GM19324 (cell line): ENCODE results near the gene SLC44A3.
A peak's percentile ranks its signal among the peaks of the same experiment; 100 is the strongest.
"Not testable (repeated sequence)": the region's sequence is repeated elsewhere in the genome, so short reads cannot be mapped to it uniquely, and the experiment has no call there.

Source experiments
- ATAC-seq: cut with Tn5 transposase; IDR thresholded peaks from one replicate; pipeline ENCODE4 v1.9.1; 2021; ENCODE audit warnings: mild to moderate bottlenecking, moderate library complexity; ENCODE audit not compliant: unreplicated experiment, low FRiP score

Gene SLC44A3

DNA sequence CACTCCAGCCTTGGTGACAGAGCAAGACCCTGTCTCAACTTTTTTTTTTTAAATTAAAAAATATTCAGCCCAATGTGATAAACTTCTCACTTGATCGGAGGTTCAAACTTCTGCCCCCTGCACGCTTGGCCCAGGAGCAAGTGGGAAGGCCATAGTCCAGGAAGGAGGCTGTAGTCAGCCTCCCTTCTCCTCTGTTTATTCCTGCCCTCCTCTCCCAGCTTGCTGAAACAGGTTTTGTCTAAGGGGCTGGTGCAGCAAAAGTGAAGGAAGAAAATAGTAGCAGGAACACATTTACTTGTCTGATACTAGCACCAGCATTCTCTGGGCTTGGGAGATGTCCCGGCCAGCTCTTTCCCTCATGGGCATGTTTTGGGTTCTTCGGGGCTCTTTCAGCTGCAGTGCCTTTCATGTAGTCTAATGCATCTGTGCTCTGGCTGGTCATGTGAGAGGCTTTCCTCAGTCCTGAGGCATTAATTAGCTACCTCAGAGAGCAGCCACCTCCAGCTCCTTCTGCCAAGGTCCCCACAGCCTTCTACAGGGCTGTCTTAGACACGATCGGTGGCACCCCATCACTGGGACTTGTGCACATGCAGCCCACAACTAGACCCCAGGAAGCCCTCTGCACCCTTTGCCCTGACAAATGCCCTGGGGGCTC, 12.9 kb downstream of the SLC44A3 start:
- no peak for ATAC-seq

DNA sequence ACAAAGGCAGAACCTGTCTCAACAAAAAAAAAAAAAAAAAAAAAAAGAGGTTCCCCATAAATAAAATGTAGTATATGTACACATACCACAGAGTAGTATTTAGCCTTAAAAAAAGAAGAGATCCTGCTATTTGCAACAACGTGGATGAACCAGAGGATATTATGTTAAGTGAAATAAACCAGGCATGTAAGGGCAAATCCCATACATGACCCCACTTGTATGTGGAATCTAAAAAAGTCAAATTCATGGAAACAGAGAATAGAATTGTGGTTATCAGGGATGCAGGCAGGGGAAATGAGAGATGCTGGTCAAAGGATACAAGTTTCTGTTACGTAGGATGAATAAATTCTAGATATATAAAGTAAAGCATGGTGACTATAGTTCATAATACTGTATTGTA, 16.7 kb downstream of the SLC44A3 start:
- ATAC-seq, result no peak

DNA sequence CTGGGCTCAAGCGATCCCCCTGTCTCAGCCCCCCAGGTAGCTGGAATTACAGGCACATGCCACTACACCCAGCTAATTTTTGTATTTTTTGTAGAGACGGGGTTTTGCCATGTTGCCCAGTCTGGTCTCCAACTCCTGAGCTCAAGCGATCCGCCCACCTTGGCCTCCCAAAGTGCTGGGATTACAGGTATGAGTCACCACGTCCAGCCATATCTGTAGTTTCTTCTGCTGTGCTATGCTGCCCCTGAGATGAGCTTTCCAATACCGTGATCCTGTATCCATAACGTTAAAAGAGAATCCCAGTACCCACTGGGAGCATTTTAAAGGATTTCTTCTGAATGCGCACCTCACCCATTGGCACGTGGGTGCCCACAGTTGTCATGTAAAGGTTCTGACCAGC, 20.2 kb downstream of the SLC44A3 start:
- not testable (repeated sequence) for ATAC-seq

DNA sequence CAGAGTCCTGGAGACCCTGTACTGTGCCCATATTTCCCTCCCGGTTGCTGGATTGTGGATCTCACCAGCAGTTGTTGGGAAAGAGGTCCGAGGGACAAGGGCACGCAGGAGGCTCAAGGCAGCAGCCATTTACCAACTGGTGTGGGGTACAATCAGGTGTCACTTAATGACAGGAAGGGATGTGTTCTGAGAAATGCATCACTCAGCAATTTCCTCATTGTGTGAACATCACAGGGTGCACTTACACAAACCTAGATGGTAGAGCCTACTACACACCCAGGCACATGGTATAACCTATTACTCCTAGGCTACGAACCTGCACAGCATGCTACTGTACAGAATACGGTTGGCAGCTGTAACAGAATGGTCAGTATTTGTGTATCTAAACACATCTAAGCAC, 20.7 kb downstream of the SLC44A3 start:
- no peak for ATAC-seq

DNA sequence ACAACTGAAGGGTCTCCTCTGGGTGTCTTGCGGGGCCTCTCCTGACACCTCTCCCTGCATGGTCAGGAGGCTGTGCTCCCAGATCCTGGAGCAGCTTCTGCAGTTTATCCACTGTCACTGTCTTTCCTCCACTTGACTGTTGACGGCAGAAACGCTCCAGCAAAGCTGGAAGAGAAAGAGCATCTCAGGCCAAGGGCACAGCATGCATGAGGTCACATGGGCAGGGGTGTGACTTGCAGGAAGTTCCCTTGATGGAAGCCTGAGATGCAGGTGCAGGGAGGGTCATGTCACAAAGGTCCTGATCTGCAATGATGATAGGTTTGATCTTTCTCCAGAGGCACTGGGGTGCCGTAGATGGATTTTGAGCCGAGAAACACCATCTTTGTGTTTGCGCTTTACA, 23.3 kb downstream of the SLC44A3 start:
- ATAC-seq, result no peak

DNA sequence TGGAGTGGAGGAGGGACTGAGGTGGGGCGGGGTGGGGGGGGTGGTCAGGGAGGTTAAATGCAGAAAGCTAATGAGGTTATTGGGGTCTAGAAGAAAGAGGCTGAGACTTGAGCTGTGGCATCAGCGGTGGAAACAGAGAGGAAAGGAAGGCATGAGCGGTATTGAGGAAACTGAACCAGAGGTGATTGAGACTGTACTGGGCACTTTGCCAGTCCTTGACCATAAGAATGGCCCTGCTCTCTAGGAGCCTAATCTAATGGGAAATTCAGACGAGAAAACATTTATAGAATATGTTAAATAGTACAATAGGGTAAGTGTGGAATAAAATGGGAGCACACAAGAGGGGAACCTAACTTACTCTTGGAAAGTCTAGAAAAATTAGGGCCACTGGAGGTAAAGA, 23.7 kb downstream of the SLC44A3 start:
- ATAC-seq, result no peak

DNA sequence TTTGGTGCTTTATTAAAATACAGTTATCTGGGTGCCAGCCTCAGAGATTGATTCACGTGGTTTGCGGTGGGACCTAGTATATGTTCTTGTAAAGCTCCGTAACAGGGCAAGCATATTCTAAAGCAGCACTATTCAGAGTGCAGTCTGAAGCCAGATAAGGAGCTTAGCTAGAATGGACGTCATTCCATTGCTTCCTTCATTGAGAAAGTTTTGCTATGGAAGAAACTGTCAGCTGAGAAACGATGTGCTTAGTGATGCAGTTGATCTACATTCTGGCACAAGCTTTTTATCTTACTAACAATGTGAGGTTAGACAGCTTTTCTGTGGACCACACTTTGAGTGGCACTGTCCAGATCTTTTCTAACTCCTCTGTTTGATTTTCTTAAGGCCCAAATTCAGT, 26.2 kb downstream of the SLC44A3 start:
- ATAC-seq, result no peak

DNA sequence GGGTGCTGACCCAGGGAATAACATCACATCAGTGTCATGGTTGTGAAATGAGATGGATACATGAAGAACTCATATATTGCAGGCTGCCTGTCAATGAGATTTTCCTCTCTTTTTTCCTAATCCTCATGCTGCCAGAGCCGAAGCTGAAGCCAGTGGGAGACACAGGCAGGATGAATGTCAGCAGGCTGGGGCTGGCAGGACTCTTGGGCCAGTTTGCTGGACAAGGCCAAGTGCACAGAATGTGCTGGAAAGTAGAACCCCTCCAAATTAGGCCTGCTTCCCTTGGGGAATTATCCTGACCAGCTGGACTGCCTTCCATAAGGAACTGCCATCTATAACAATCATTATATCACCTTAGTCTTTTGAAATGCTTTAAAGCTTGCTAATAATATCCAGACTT, 31.4 kb downstream of the SLC44A3 start:
- no peak for ATAC-seq

DNA sequence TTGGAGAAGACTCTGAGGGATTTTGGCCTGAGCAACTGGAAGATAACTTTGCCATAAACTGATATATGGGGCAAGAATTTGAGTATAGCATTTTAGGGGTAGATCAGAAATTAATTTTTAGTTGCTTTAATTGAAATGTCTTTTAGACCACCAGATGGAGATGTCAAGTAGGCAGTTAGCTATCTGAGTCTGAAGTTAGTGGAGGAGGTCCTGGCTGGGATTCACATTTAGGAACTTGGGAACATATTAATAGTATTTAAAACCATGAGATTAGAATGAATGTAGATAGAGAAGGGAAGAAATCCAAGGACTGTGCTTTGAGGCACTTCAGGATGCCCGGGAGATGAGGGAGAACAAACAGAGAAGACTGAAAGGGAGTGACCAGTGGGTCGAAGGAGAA, 32.6 kb downstream of the SLC44A3 start:
- ATAC-seq, result no peak

DNA sequence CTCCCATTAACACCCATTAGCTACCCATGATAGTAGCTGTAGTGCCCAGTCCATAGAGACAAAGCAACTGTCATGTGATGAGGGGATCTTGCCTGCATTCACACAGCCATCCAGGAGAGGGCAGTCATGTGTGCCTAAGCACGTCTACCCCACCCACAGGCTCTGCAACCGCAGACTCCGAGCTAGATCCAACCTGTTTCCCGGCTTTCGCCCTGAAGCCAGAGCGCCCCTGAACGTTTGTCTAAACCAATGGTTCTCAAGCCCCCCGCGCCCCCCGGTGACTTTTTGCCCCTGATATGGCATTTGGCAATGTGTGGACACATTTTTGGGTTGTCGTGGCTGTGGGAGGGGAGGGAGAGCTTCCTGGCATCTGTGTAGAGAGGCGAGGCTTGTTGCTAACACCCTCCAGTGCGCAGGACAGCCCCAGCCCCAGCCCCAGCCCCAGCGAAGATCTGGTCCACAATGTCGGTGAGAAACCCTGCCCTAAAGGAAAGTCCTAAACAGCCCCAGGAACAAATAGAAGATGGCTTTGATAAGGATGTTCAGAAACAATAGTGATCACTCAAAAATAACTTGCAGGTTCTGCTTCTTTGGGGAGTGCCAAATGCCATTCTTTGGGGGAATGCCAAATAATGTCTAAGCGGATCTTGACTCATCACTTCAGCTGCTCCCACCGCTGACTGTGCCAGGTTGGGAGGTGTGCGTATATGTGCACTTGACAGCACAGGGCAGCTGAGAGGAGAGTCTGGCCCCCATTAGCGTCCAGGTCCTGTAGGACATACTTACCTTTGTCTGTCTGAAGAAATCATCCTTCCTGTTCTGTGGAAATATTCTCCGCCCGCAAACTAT, 34.5 kb downstream of the SLC44A3 start:
- ATAC-seq, result peak; percentile 98

DNA sequence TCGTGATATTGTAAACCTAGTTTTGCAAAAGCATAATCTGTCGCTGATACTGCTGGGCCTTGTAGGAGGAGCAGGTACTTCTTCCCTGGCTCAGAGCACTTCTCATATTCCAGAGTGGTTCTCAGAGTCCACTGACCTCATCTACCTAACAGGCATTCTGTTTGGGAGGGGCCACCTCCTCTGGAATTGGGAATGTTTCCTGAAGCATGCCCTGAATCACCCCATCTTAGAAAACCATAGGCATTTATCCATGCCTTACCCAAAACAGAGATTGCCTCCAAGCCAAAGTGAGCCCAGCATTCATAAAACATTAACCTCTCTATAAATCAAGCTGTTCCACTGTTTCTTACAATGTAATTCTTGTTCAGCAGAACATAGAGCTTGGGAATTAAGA, 35.1 kb downstream of the SLC44A3 start:
- no peak for ATAC-seq

DNA sequence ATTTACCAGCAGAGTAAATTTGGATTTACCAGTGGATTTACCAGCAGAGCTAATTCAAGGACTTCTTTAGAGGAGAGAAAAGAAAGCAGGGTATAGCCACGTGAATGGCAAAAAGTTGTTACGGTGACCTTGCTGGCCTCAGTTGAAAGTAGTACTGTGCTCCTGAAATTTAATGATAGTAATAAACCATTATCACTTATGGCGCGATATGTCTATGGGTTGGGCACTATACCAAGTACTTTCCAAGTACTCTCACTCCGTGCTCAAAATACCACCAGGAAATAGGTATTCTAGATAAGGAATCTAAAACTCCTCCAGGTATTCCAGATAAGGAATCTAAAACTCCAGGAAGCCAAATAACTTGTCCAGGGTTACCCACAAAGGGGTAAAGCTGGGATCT, 35.8 kb downstream of the SLC44A3 start:
- no peak for ATAC-seq

DNA sequence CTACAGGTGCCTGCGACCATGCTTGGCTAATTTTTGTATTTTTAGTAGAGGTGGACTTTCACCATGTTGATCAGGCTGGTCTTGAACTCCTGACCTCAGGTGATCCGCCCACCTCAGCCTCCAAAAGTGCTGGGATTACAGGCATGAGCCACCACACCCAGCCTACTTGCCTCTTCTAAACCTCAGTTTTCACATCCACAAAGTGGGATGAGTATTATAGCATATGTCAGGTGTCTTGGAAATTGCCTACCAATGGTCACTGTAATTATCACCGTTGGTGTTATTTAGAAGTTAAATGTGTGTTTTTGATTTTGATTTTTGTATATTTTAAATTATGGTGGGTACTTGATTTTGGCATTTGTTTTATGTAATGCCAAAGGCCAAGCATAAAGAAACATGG, 36.7 kb downstream of the SLC44A3 start:
- no peak for ATAC-seq

DNA sequence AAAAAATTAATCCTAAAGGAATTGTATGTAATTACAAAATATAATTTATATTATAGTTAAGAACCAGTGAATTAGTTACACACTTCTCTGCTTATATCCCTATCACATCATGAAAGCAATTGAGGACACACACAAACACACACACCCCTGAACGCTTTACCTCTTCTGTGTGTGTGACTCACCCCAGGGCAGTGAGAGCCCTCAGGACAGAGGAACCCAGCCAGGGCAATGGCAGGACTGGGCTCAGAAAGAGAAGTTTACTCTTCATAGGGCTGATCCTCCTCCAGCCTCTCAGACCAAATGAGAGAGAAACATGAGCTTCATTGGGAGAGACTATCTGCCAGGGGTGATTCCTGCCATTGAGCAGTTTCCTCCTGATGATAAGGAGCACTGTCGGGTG, 38.1 kb downstream of the SLC44A3 start:
- no peak for ATAC-seq

DNA sequence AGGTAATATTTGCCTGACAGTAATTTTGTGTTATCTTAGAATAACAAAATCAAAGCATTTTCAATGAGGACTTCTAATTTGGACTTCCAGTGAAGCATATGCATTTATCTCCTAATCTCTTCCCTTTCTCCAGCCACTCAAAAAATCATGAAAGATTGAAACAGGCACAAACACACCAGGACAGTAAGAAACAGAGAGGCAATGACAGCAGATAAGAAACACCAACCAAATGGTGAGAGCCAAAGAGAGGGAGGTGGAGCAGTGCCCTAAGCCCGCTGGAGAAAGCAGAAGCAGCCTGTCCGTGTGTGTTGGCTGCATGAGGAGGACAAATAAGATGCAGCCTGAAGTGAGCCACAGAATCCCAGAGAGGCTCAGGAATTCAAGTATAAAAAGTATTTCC, 39.0 kb downstream of the SLC44A3 start:
- ATAC-seq, result no peak

DNA sequence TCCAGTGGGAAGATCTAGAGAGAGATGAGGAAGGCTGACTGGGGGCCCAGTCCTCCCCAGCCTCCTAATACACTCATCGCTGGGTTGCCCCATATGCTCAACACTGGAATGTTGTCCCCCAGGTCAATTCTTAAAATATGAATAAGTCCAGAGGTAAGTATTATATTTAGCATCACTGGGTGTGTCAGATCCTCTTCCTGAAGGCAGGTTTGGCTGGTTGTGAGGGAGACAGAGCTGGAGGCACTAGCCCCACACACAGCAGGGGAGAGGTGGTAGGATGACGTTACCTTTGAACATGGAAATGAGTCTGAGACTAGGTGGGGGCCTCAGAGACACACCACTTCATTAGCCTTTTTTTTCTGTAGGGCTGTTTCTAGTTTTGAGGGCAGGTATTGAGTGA, 42.6 kb downstream of the SLC44A3 start:
- no peak for ATAC-seq

DNA sequence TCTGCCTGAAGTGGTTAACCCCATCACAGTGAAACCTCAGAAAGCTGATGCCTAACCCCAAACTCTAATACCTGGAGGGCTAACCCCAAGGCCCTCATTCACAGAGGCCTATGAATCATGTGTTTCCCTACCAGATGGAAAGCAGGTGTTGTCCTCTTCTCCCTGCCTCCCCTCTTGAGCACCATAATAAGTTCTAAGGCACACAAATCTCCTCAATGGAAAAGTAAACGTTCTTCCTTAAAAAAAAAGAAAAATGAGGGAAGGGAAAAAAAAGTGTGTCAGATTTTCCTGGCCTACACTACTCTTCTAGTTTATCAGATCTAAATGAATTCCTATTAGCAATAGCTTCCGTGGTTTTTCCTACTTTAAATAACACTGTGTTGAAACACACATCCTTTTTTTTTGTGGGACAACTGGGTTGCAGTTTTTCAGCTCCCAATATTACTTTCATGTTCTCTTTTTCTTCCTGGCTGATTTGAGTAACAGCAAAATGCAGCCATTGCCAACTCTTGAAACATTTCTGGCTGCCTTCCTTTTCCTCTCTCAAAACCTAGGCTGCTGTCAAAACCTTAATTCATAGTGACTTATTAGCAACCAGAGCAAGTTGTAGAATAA, 43.2 kb downstream of the SLC44A3 start:
- no peak for ATAC-seq

DNA sequence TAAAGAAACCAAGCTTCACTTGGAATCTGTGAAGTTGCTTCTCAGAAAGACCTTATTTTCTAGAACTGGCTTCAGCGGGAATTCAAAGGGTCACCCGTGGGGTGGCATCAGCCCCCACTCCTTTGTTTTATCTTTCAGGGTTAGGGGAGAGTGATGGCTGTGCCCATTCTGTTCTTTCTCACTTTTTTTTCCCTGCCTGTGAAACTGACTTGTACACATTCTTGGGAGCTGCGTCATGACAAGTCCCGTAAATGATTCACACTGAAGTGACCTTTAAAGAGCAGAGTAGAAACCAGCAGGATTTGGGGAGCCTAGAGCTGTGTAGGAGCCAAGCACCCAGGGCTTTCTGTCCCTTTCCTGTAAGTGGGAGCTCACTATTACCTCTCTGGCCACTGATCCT, 43.8 kb downstream of the SLC44A3 start:
- no peak for ATAC-seq

DNA sequence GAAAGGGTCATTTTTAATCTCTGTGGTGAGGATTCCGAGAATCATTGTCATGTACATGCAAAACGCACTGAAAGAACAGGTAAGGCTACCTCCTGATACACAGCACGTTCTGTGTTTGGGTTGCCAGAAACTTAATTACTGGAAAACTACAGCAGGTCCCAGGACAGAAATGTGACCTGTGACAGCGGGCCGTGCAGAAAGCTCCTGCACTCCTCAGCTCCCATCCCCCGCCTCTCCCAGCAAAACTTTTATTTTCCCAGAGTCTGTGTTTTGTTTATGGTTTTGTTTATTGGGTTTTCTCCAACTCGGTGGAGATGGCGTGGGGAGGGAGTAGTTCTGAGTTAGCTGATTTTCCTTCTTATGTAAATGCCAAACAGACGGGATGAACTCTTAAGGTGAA, 44.7 kb downstream of the SLC44A3 start:
- no peak for ATAC-seq

DNA sequence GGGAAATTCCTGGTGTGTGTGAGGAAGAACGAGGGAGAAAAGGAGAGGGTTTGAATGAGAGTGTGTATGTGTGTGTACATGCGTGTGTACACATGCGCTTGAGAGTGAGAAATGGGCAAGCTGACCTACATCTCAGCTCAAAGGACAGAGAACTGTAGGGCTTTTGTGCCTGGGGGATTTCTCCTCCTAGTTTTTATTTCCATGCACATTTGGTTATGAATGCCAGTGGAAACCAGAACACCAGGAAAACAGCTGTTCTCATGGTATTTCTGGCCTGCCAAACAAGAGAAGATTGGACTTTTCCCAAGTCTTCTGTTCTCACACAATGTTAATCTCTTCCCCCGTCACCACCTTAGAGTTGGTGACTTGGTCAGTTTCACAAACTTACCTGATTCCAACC, 45.2 kb downstream of the SLC44A3 start:
- no peak for ATAC-seq

DNA sequence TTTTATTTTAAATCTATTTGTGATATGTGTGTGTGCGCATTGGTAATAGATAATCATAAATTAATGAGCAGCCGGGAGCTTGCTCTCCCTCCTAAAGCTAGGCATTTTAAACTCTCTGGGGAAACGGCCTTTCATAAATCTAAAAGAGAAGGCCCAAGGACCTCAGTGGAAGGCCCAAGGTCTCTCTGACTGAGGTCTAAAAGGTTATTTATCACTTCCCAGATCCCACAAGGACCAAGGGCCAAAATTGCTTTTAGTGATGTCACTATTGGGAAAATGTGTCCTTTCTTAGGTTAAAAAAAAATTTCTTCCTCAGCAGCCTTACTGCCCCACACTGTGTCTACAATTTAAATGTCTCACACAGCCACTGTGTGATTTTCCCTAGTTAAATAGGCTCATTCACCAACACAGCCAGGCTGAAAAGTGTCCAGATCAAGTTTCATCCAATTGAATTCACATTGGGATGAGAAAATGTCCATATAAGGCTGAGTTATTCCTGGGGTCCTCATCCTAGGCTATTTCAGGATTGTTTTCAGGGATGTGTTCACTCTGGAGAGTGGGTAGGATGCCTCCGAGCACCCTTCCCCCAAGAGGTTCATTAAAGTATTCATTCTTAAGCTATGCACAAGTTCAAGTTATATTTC, 46.1 kb downstream of the SLC44A3 start:
- ATAC-seq, result no peak
